Parathyroid adenoma (tissue), 2 donors: ENCODE measurements around the gene DLX2.
"Not testable (repeated sequence)": the region's sequence is repeated elsewhere in the genome, so short reads cannot be mapped to it uniquely, and the experiment has no call there.

Experiments
- H2AFZ ChIP-seq: fragments of 300-600 bp; sonication (generic); one replicate; pipeline ENCODE4 v1.7.0; 2017; ENCODE audit warnings: antibody characterized with exemption, mild to moderate bottlenecking
- H3K27ac ChIP-seq: fragments of 300-600 bp; sonication (generic); one replicate; pipeline ENCODE4 v1.7.0; 2017
- H3K27me3 ChIP-seq: fragments of 300-600 bp; sonication (generic); one replicate; pipeline ENCODE4 v1.7.0; 2017; ENCODE audit warnings: low read length; ENCODE audit not compliant: control insufficient read depth, insufficient read depth
- H3K36me3 ChIP-seq: fragments of 300-600 bp; sonication (generic); one replicate; pipeline ENCODE4 v1.7.0; 2017; ENCODE audit warnings: low read length; ENCODE audit not compliant: control insufficient read depth, insufficient read depth
- H3K4me1 ChIP-seq: fragments of 300-600 bp; sonication (generic); one replicate; pipeline ENCODE4 v1.7.0; 2017; ENCODE audit warnings: control low read depth
- H3K4me2 ChIP-seq: fragments of 300-600 bp; sonication (generic); one replicate; pipeline ENCODE4 v1.7.0; 2017; ENCODE audit warnings: low read length
- H3K4me3 ChIP-seq: fragments of 300-600 bp; sonication (generic); one replicate; pipeline ENCODE4 v1.7.0; 2017; ENCODE audit warnings: low read depth, low read length
- H3K79me2 ChIP-seq: fragments of 300-600 bp; sonication (generic); one replicate; pipeline ENCODE4 v1.7.0; 2017; ENCODE audit warnings: control low read depth
- H3K9ac ChIP-seq: fragments of 300-600 bp; sonication (generic); one replicate; pipeline ENCODE4 v1.7.0; 2017; ENCODE audit warnings: mild to moderate bottlenecking
- H3K9me3 ChIP-seq: fragments of 300-600 bp; sonication (generic); one replicate; pipeline ENCODE4 v1.7.0; 2017; ENCODE audit warnings: low read length; ENCODE audit not compliant: control insufficient read depth
- CTCF ChIP-seq: fragments of 300-600 bp; sonication (generic); IDR thresholded peaks from one replicate; pipeline ENCODE4 v1.7.0; 2017; ENCODE audit warnings: antibody characterized with exemption, mild to moderate bottlenecking
- donor health status: primary hyperparathyroidism.

Gene DLX2

DNA sequence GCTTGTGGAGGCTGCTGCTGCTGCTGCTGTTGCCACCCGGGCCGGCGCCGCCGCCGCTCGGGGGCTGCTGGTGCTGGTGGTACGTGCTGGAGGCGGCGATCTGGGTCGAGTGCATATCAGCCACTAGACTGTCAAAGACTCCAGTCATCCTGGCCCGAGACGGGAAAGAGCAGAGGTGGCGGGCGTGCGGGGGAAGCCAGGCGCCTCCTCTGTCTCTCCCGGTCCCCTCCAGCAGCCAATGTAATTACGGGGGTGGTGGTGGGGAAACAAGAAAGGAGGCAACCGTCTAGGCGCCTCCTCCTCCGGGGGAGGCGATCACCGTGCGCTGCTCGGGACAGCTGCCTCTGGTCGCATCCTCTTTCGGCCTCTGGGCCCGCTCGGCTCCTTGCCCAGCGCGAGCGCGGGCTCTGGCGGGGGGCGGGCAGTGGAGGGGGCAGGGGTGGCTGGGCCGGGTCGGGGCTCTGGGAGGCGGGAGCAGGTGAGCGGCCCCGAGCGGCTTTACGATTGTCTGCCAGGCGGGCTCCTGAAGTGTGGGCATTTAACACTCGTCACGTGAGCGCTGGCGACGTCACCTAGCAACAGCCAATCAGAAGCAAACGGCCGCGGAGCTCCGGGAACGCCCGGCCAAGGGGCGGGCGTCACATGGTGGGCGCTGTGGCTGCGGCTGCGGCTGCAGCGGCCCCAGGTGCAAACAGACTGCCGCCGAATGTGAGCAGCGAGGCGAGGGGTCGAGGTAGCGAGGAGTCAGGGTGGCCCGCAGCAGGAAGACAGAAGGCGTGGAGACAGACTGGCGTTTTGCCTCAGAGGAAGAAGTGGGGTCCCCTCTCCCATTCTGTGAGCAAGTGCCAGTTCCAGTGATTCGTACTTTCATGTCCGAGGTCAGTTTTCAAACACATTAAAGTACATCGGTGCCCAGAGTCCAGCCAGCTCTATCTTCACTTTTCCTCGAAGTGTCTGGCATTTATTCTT lies at the start of gene DLX2:
TSS of gene DLX2 (minus strand) at position 510 of the 969 bp plus-strand sequence. CDS start at position 148, 362 bp downstream.
- no peak within 1 kb of the TSS for H3K27ac ChIP-seq
- H3K4me3 ChIP-seq, result peak within 1 kb of the TSS; percentile 23
- H3K9me3 ChIP-seq, result no peaks in the 10 kb centered on the region
- no peak within 1 kb of the TSS for H3K9ac ChIP-seq
- no peaks in the 10 kb centered on the region for H3K4me1 ChIP-seq
- H3K36me3 ChIP-seq, result no peaks in the 10 kb centered on the region
- H2AFZ ChIP-seq, result peak within 1 kb of the TSS; percentile 50
- peaks cover 25% of the 10 kb centered on the region for H3K27me3 ChIP-seq
- TF ChIP-seq CTCF, result no peak
- H3K79me2 ChIP-seq, result no peaks in the 10 kb centered on the region
- H3K4me2 ChIP-seq, result peak within 1 kb of the TSS; percentile 55

DNA sequence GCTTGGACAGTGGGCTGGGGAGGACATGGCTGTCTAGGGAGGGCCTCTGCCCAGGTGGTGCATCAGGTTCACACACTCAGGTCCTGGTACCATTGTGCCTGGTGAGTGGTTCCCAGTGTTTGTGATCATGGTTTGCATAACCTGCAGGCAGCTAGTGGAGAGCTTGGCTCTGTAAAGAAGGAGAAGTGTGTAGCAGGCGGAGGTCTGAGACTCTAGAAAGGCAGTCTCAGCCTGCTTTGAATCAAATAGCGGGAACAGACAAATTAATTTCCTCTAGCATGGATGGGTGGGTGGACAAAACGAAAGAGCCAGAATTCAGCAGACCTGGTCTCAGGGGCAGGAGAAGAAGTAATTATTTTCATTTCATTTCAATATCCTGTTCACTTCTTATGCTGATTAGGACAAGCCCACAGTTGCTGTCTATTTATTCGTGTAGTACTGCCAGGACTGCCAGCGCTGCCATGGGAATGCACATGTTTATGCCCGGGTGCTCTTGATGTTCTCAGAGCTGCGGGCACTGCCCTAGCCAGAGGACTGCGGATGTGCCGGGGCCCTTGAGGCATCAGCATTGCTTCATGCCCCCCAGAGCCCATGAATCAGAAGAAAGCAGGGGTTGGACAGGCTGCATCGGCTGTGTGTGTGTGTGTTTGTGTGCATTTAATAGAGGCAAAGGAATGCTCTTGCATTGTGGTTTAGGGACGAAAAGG lies 45.4 kb upstream of the DLX2 start:
- H3K4me3 ChIP-seq, result no peak overlapping the region
- H3K36me3 ChIP-seq, result no peaks in the 10 kb centered on the region
- TF ChIP-seq CTCF, result no peak
- H3K79me2 ChIP-seq, result no peaks in the 10 kb centered on the region
- H3K4me2 ChIP-seq, result no peak overlapping the region
- H3K27me3 ChIP-seq, result no peaks in the 10 kb centered on the region
- no peak overlapping the region for H3K9ac ChIP-seq
- H2AFZ ChIP-seq, result no peak overlapping the region
- H3K9me3 ChIP-seq, result no peaks in the 10 kb centered on the region
- no peaks in the 10 kb centered on the region for H3K4me1 ChIP-seq
- no peak overlapping the region for H3K27ac ChIP-seq

- Histone ChIP-seq H3K4me2 (no peak overlapping the region), H2AFZ (no peak overlapping the region), H3K27ac (no peak overlapping the region), H3K79me2 (no peaks in the 10 kb centered on the region), H3K4me1 (no peaks in the 10 kb centered on the region), H3K4me3 (no peak overlapping the region), H3K9ac (no peak overlapping the region), H3K27me3 (no peaks in the 10 kb centered on the region), H3K36me3 (no peaks in the 10 kb centered on the region), H3K9me3 (no peaks in the 10 kb centered on the region)
- TF ChIP-seq CTCF, result no peak
Observed at GRCh38 chr2:172143817-172144216, 41.1 kb upstream of the DLX2 start.

- H3K9me3 ChIP-seq, H3K36me3 ChIP-seq, H3K79me2 ChIP-seq, H2AFZ ChIP-seq, H3K4me1 ChIP-seq, H3K4me3 ChIP-seq, H3K27me3 ChIP-seq, H3K27ac ChIP-seq, H3K9ac ChIP-seq, H3K4me2 ChIP-seq: not testable (repeated sequence)
Observed at GRCh38 chr2:172138727-172139126, 36.0 kb upstream of the DLX2 start.

DNA sequence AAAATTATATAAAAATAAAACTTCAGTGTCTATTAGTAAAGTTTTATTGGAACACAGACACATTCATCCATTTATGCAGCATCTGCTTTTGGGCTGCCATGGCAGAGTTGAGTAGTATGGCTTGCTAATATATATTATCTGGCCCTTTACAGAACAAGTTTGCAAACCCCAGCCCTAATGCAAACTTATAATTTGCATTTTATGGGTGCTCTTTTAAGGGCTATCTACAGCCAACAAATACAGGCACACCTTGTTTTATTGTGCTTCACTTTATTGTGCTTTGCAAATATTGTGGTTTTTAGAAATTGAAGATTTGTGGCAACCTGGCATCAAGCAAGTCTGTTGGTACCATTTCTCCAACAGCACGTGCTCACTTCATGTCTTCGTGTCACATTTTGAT lies 35.2 kb upstream of the DLX2 start:
- no peaks in the 10 kb centered on the region for H3K79me2 ChIP-seq
- no peaks in the 10 kb centered on the region for H3K9me3 ChIP-seq
- no peak overlapping the region for H3K4me2 ChIP-seq
- no peaks in the 10 kb centered on the region for H3K36me3 ChIP-seq
- H3K4me1 ChIP-seq, result no peaks in the 10 kb centered on the region
- no peak overlapping the region for H3K4me3 ChIP-seq
- no peaks in the 10 kb centered on the region for H3K27me3 ChIP-seq
- H3K27ac ChIP-seq, result no peak overlapping the region
- TF ChIP-seq CTCF, result no peak
- no peak overlapping the region for H2AFZ ChIP-seq
- H3K9ac ChIP-seq, result no peak overlapping the region
